Measurements from ENCODE around the gene TRAF3. TPM values are rescaled to one million over a fixed set of nuclear protein-coding genes. Genes with fewer than 3 reads are reported as not detected.
A peak's percentile ranks its signal among the peaks of the same experiment; 100 is the strongest.

The TRAF3 gene
- total RNA-seq, 1 experiment from 2014 or later, result 37.6 TPM

GRCh38 chr14:102819176-102819628, 42.0 kb downstream of the TRAF3 start:
- ChIA-PET CTCF (interaction anchor here (0.6 kb wide), 1 partner anchor 51 kb away, joined by 3 read pairs; no protein-coding TSS in a partner anchor), POLR2A (no interaction called here)
- in situ Hi-C loops (cut with HindIII; ENCODE audit: low pct_unique_long_range_greater_than_20kb, low sequenced_read_pairs), result no loop called here
- peak; percentile 75 for ATAC-seq
- TF ChIP-seq CTCF (IDR thresholded peaks at IDR 0.05), result no peak
- no peak for TF ChIP-seq TCF7L2 (IDR thresholded peaks at IDR 0.05; ENCODE audit: low read depth, low read length)
- TF ChIP-seq SIN3A (IDR thresholded peaks at IDR 0.05; ENCODE audit: borderline replicate concordance, insufficient read depth, low read depth, low read length), result no peak
- TF ChIP-seq REST (IDR thresholded peaks at IDR 0.05; ENCODE audit: insufficient read depth in 1 of 2, low read depth in 2 of 2, low read length in 1 of 2), result no peak
- no peak for TF ChIP-seq POLR2AphosphoS5 (IDR thresholded peaks at IDR 0.05; ENCODE audit: low read depth, low read length)
- Histone ChIP-seq H3K4me3 (ENCODE audit: low read depth in 2 of 2, low read length in 2 of 2) (peak overlapping the region; percentile 7 to 29; a peak in 3 of 4 replicates), H3K9me3 (ENCODE audit: control insufficient read depth, insufficient read depth, low read depth, low read length) (no peaks in the 10 kb centered on the region), H3K27ac (ENCODE audit: low read length) (peak overlapping the region; percentile 65), H3K4me1 (ENCODE audit: control insufficient read depth, insufficient read depth, low read length) (peaks cover 15% of the 10 kb centered on the region), H3K36me3 (ENCODE audit: control insufficient read depth, insufficient read depth, low read length) (no peaks in the 10 kb centered on the region), H3K27me3 (ENCODE audit: control insufficient read depth, insufficient read depth, low read length) (no peaks in the 10 kb centered on the region)
- intact Hi-C loops (cut with micrococcal nuclease; ENCODE audit: unreplicated experiment), result no loop called here
- no peak for DNase-seq (ENCODE audit: low read depth, low spot score)
- BruUV-seq (replicated peaks), result no TSS peak

GRCh38 chr14:102819747-102820330, 42.6 kb downstream of the TRAF3 start:
- Histone ChIP-seq H3K4me3 (ENCODE audit: low read depth in 2 of 2, low read length in 2 of 2) (0 out of 4 replicates have a peak overlapping the region, but pooled peaks of 1 of the 2 experiments have one; percentile 7), H3K9me3 (ENCODE audit: control insufficient read depth, insufficient read depth, low read depth, low read length) (no peaks in the 10 kb centered on the region), H3K27ac (ENCODE audit: low read length) (peak overlapping the region; percentile 65; the same call in 1 of the 2 replicates), H3K4me1 (ENCODE audit: control insufficient read depth, insufficient read depth, low read length) (peaks cover 20% of the 10 kb centered on the region), H3K36me3 (ENCODE audit: control insufficient read depth, insufficient read depth, low read length) (no peaks in the 10 kb centered on the region), H3K27me3 (ENCODE audit: control insufficient read depth, insufficient read depth, low read length) (no peaks in the 10 kb centered on the region)
- ATAC-seq (no peak; the same call in 1 of the 2 replicates), DNase-seq (ENCODE audit: low read depth, low spot score) (no peak)
- in situ Hi-C loops (cut with HindIII; ENCODE audit: low pct_unique_long_range_greater_than_20kb, low sequenced_read_pairs) (no loop called here), intact Hi-C loops (cut with micrococcal nuclease; ENCODE audit: unreplicated experiment) (no loop called here)
- no TSS peak for BruUV-seq (replicated peaks)
- TF ChIP-seq POLR2AphosphoS5 (IDR thresholded peaks at IDR 0.05; ENCODE audit: low read depth, low read length), result no peak
- TF ChIP-seq REST (IDR thresholded peaks at IDR 0.05; ENCODE audit: insufficient read depth in 1 of 2, low read depth in 2 of 2, low read length in 1 of 2), result no peak
- TF ChIP-seq SIN3A (IDR thresholded peaks at IDR 0.05; ENCODE audit: borderline replicate concordance, insufficient read depth, low read depth, low read length), result no peak
- TF ChIP-seq TCF7L2 (IDR thresholded peaks at IDR 0.05; ENCODE audit: low read depth, low read length), result no peak
- no peak for TF ChIP-seq CTCF (IDR thresholded peaks at IDR 0.05)
- ChIA-PET POLR2A (interaction anchor here (0.7 kb wide), 1 partner anchor 19 kb away, joined by 3 read pairs; no protein-coding TSS in a partner anchor), CTCF (interaction anchor here (0.5 kb wide), 1 partner anchor 26 kb away, joined by 9 read pairs; no protein-coding TSS in a partner anchor)

Data from Panc1 (cell line).